GM12874 (cell line): ENCODE measurements around the gene GARIN3.

ENCODE experiments used
- CTCF ChIP-seq: IDR thresholded peaks from 2 replicates; pipeline ENCODE4 v1.5.1; 2011; ENCODE audit warnings: low read depth, mild to moderate bottlenecking, control low read depth, low read length, moderate library complexity; ENCODE audit not compliant: insufficient read depth

GARIN3 gene

GRCh38 chr5:157113002-157113401, 53.1 kb downstream of the GARIN3 start:
- no peak for TF ChIP-seq CTCF
